HG02852 (cell line): ENCODE measurements around the gene CALML6.
"Not testable (repeated sequence)": the region's sequence is repeated elsewhere in the genome, so short reads cannot be mapped to it uniquely, and the experiment has no call there.

Source experiments
- ATAC-seq: cut with Tn5 transposase; IDR thresholded peaks from one replicate; pipeline ENCODE4 v1.9.1; 2021; ENCODE audit warnings: mild to moderate bottlenecking, moderate library complexity; ENCODE audit not compliant: unreplicated experiment

The CALML6 gene

GRCh38 chr1:1914971-1915692, at the start of gene CALML6:
CALML6 (plus strand) TSS chr1:1915260; CDS start chr1:1915281, 21 bp downstream.
- ATAC-seq, result no peak

- ATAC-seq, result no peak
Observed at GRCh38 chr1:1867164-1867563, 47.9 kb upstream of the CALML6 start.

GRCh38 chr1:1869469-1869868, 45.6 kb upstream of the CALML6 start:
- no peak for ATAC-seq

GRCh38 chr1:1872329-1872994, 42.6 kb upstream of the CALML6 start:
- ATAC-seq, result no peak

GRCh38 chr1:1873186-1873585, 41.9 kb upstream of the CALML6 start:
- ATAC-seq, result no peak

GRCh38 chr1:1874901-1875300, 40.2 kb upstream of the CALML6 start:
- no peak for ATAC-seq

GRCh38 chr1:1875932-1876331, 39.1 kb upstream of the CALML6 start:
- ATAC-seq, result no peak

- no peak for ATAC-seq
Observed at GRCh38 chr1:1876335-1876930, 38.6 kb upstream of the CALML6 start.

GRCh38 chr1:1877865-1878436, 37.1 kb upstream of the CALML6 start:
- no peak for ATAC-seq

GRCh38 chr1:1879942-1880341, 35.1 kb upstream of the CALML6 start:
- no peak for ATAC-seq

GRCh38 chr1:1880617-1881312, 34.3 kb upstream of the CALML6 start:
- no peak for ATAC-seq

GRCh38 chr1:1881727-1882126, 33.3 kb upstream of the CALML6 start:
- no peak for ATAC-seq

GRCh38 chr1:1883092-1883873, 31.8 kb upstream of the CALML6 start:
- ATAC-seq, result no peak

- ATAC-seq, result not testable (repeated sequence)
Observed at GRCh38 chr1:1883890-1884289, 31.2 kb upstream of the CALML6 start.

GRCh38 chr1:1889090-1889750, 25.8 kb upstream of the CALML6 start:
- no peak for ATAC-seq

GRCh38 chr1:1889847-1890505, 25.1 kb upstream of the CALML6 start:
- peak; percentile 54 for ATAC-seq

GRCh38 chr1:1890506-1891348, 24.3 kb upstream of the CALML6 start, which contains the start of gene GNB1:
GNB1 (minus strand) TSS chr1:1891087; CDS start chr1:1825453, 65,634 bp downstream.
- peak; percentile 51 for ATAC-seq

- peak; percentile 21 for ATAC-seq
Observed at GRCh38 chr1:1891349-1892078, 23.5 kb upstream of the CALML6 start.
